Fibroblast of the aortic adventitia (primary cell): ENCODE measurements around the gene IRGC. TPM values are rescaled to one million over a fixed set of nuclear protein-coding genes. Genes with fewer than 3 reads are reported as not detected.

ENCODE experiments used
- DNase-seq: peaks from one replicate; pipeline ENCODE4 v3.0.0-alpha.2; 2010; ENCODE audit warnings: low read depth
- H3K4me3 ChIP-seq: 2 replicates; pipeline ENCODE4 v1.5.1; 2011; ENCODE audit warnings: low read depth, mild to moderate bottlenecking, control low read depth, low read length, moderate library complexity
- CTCF ChIP-seq: IDR thresholded peaks from 2 replicates; pipeline ENCODE4 v1.5.1; 2011; ENCODE audit warnings: mild to moderate bottlenecking, low read length, control low read depth, inconsistent platforms; ENCODE audit not compliant: insufficient read depth
- total RNA-seq: library from RNA; depleted of rRNA; stranded (reverse); fragments of >200 nt; gene quantifications from 2 replicates; pipeline ENCODE4 v1.2.3, GENCODE V29; 2012; ENCODE audit warnings: low replicate concordance

IRGC gene
- total RNA-seq, 1 donor = not detected

GRCh38 chr19:43699506-43700394, 16.1 kb upstream of the IRGC start:
- DNase-seq = peak; percentile 33
- H3K4me3 ChIP-seq = peak overlapping the region; percentile 22
- no peak for TF ChIP-seq CTCF

- H3K4me3 ChIP-seq = peak overlapping the region; percentile 22
- DNase-seq = peak; percentile 87
- no peak for TF ChIP-seq CTCF
These were observed 15.4 kb upstream of the IRGC start for GRCh38 chr19:43700395-43701000.

GRCh38 chr19:43704002-43704705, 11.7 kb upstream of the IRGC start:
- H3K4me3 ChIP-seq = no peak overlapping the region
- no peak for DNase-seq
- TF ChIP-seq CTCF = no peak

- no peak overlapping the region for H3K4me3 ChIP-seq
- TF ChIP-seq CTCF = no peak
- DNase-seq = no peak
These were observed 10.1 kb upstream of the IRGC start for GRCh38 chr19:43705729-43706128.

GRCh38 chr19:43707158-43707712, 8.6 kb upstream of the IRGC start:
- TF ChIP-seq CTCF = no peak
- DNase-seq = no peak
- no peak overlapping the region for H3K4me3 ChIP-seq

GRCh38 chr19:43708716-43709115, 7.2 kb upstream of the IRGC start:
- no peak for DNase-seq
- no peak overlapping the region for H3K4me3 ChIP-seq
- no peak for TF ChIP-seq CTCF
